ENCODE results near the gene PROM1. TPM values are rescaled to one million over a fixed set of nuclear protein-coding genes. Genes with fewer than 3 reads are reported as not detected.

Gene PROM1
- total RNA-seq, 1 donor from 2014 or later, result 0.35 TPM

DNA sequence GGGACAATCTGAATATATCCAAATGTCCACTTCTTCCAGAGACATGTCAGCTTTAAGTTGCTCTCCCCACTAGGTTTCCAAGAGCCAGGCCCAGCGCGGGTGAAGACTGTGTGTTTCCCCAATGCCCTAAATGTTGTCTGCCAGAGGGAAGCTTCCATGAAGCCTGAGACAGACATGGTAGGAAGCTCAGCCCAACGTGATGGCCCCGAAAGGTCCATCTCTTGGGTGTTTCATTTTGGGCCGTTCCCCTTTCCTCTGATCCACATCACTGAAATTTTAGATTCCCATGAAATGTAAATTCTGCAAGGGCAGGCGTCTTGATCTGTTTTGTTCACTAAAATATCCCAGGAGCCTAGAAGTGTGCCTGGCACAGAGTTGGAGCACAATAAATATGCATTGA lies 25.4 kb upstream of the PROM1 start:
- no peak for DNase-seq (ENCODE audit: low spot score)

DNA sequence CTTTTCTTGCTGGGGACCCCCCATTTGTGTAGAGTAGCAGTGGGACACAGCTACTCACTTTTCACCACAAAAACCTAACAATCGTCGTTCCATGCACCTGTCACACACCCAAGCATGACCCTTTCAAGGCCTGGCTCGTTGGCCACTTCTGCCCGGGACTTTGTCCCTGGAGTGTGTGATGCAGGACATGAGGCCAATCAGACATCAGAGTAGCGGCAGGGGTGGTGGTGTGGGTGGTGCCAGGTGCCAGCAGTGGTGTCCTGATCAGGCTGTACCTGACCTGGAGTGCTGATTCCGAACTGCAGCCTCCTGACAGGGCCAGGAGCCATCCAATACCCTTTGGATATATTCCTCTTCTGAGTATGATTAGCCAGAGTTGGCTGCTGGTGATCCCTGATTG lies 23.1 kb upstream of the PROM1 start:
- DNase-seq (ENCODE audit: low spot score), result no peak

DNA sequence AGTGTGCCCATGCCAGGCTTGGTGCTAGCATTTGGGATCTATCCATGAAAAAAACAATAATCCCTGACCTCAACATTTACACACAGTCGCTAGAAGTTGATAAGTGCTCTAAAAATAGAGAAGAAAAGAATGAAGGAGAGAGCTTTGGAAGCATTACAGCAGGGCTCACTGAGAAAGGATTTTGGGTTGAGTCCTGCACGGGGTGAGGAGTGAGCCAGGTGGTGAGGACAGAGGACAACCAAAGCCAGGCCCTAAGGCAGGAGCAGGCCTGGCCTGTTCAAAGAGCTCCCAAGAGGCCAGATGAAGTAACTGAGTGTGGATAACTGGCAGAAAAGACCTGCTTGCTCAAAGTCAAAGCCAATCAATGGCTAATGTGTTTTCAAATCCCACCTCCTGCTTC lies 20.7 kb upstream of the PROM1 start:
- no peak for DNase-seq (ENCODE audit: low spot score)

DNA sequence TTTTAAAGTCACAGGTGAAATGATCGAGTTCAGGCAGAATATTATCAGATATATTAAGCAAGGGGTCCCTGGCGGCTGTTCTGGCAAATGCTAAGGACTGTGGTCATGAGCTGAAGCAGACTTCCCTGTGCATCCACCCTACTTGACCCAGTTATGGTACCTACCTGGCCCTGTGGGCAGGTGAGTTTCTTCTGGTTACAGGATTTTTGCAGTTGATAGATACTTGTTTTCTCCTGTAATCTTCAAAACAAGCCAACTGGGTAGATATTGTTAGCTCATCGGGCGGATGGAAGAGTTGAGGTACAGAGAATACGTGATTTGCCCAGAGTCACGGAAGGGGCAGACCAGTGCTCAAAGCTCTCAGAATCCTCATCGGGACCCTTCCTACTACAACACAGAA lies 18.5 kb upstream of the PROM1 start:
- no peak for DNase-seq (ENCODE audit: low spot score)

DNA sequence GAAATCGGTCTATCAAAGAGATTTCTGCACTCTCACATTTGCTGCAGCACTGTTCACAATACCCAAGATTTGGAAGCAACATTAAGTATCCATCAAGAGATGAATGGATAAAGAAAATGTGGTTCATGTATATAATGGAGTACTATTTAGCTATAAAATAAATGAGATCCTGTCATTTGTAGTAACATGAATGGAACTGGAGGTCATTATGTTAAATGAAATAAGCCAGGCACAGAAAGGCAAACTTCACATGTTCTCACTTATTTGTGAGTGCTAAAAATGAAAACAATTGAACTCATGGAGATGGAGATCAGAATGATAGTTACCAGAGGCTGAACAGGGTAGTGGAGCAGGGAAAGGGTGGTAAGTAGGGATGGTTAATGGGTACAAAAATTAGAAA lies 17.0 kb upstream of the PROM1 start:
- no peak for DNase-seq (ENCODE audit: low spot score)

DNA sequence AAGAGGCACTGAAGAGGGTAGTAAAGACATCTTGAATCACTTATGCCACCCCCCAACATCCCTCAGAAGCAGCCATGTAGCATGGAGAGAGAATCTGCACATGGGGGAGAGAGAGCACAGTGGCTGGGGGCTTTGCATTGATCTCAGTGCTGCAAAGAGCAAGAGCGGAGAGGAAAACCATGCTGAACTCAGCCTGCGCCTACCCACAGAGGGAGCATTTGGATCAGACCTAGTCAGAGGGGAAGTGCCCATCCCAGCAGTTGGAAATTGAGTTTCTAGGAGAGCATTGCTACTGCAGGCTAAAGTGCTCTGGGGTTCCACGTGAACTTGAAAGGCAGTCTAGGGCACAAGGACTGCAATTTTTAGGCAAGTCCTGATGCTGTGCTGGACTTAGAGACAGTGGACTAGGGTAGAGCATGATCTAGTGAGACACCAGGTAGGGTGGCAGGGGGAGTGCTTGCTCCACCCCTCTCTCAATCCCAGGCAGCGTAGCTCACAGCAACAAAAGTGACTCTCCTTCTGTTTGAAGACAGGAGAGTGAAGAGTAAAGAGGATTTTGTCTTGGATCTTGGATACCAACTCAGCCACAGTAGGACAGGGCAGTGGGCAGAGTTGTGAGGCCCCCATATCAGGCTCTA lies 9.0 kb upstream of the PROM1 start:
- DNase-seq (ENCODE audit: low spot score), result no peak

DNA sequence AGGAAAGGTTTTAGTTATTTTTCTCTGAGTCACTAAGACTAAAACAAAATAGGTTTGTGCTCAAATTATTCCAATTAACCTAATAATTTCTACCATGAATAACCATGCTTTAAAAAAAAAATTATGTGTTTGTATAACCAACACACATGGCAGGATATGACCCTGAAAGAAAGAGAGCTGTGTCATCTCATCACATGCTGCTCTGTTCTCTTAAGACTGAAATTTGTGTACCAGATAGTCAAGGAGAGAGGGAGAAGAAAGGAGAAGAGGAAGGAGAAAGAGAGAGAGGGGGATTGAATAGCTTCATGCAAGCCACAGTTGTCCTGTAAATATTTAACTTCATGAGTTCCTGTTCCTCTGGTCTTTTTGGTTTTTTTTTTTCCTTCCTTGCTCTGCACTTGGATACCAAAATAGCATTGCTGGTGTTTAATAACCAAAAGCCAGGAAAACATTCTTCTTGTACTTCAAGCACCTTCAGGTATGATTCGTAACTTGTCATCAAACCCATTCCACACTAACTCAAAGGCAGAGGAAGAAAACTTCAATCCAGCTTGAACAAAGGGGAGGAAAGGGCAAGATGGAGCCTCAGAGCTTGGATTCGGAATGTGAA lies 6.4 kb upstream of the PROM1 start:
- no peak for DNase-seq (ENCODE audit: low spot score)

DNA sequence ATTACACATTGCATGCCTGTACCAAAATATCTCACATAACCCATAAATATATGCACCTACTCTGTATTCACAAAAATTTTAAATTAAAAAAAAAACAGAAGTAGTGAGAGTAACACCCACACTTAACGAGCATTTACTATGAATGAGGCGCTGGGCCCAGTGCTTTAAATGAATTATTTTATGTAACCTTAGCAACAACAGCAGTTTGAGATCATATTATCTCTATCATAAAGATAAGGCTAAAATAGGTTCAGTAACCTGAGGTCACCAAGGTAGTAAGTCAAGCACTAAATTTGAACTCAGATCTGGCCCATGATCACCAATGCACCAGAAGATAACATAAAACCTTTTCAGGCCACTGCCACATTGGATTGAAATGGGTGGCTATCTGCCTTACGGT lies 5.3 kb upstream of the PROM1 start:
- no peak for DNase-seq (ENCODE audit: low spot score)

DNA sequence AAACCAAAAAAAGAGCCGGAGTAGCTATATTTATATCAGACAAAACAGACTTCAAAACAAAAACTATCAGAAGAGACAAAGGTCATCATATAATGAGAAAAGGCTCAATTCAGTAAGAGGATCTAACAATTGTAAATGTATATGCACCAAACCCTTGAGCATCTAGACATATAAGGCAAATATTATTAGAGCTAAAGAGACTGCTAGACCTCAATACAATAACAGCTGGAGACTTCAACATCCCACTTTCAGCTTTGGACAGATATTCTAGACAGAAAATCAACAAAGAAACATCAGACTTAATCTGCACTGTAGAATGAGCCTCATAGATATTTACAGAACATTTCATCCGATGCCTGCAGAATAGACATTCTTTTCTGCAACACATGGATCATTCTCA lies 4.8 kb upstream of the PROM1 start:
- DNase-seq (ENCODE audit: low spot score), result no peak

DNA sequence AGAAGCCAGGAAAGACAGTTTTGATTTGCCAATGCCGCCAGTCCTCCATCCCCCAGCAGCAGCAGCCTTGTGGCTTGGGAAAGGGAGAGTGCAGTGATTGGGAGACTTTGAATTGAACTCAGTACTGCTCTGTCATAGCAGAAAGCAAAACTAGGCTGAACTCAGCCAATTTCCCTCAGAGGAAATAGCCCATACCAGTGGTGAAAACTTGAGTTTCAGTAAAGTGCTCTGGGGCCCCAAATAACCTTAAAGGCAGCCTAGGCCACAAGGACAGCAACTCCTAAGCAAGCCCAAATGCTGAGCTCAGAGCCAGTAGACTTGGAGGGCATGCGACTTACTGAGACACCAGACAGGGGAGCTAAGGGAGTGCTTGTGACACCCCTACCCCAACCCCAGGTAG lies 2.0 kb upstream of the PROM1 start:
- DNase-seq (ENCODE audit: low spot score), result no peak

DNA sequence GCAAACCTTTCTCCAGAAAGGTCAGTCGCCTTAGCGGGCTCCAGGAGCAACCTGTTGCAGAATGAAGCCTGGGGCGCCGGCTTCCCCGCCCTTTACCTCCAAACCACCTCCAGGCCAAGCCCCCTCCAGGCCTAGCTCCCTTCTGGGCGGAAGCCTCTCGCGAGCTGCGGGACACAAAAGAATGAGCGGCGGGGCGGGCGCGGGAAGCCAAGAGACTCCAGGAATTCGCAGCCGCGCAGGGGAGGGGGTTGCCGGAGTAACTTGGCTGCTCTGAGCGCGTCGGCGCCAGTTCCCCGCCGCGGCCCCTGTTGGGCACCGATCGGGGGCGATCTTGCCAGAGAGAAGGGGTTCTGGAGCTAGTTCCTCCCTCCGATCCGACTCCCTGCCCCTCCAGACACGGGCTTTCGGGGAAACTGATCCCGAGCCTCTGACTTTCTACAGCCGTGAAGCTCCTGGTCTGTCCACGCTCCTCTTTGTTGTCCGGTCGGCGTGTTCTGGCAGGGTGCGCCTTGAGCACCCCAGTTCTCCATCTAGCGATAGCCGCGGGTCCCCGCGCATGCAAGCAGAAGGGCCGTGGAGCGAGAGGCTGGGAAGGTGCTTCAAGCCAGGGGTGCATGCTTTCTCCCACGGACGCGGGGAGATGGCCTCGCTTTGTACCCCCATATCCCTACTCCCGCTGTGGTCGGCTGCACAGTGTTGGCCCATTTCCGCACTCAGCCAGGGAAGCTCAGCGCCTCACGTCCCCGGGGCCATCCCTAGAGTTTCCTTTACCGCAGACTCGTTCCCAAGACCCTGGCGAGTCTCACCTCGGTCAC lies 1.2 kb downstream of the PROM1 start:
- no peak for DNase-seq (ENCODE audit: low spot score)

DNA sequence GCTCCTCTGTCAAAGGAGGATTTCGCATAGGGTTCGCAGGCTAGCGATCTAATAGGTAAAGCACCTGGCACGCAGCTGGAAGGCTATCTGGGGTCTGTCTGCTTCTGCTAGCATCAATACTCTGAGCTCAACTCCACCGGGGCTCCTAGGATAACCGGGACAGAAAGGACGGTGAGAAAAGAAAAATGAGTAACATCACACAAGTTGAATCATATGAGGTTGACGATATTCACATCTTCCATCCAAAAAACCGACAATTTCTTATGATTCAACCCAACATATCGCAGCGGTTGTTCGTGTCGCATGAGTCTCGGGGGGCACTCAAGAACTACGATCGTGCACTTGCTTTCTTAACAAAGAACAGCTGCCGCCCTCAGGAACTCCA lies 1.8 kb downstream of the PROM1 start:
- no peak for DNase-seq (ENCODE audit: low spot score)

DNA sequence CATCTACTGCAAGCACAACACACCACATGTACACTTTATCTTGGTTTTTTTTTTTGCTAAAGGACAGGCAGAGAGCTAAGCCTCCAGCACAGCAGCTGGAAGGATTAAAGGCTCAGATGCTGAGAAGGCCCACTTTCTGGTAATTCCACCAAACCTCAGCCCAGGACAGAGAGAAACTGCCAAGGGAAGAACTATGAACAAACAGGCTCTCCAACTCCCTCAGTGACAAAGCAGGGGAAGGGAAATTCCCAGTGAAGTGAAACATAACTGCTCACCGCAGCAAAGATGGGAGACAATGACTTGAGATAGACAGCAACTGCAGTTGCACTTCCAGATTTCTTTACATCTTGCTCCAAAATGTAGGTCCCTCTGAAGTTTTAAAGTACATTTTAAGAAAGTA lies 4.8 kb downstream of the PROM1 start:
- DNase-seq (ENCODE audit: low spot score), result no peak

DNA sequence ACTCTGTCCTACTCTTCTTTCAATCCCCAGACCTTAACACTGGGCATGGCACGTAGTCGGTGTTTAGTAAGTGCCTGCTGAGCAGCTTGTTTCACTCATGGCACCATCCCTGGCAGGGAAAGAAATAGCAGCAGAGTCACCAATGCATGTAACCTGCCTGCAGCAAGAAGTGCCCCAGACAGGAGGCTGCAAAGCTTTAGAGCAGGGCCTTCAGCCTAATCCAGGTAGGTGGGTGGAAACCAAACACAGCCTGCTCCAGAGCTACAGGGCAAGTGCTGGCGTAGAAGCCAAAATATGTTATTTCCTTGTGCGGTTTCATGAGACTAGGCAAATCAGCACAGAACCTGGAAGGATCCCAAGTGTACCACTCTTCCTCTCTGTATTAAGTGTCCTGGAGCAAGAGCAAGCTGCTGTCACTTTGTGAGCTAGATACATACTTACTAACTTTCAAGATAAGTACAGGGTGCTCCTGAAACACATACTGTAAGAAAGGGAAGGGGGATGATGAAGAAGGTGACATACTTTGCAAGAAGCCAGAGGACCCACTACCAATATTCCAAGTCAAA lies 5.5 kb downstream of the PROM1 start:
- no peak for DNase-seq (ENCODE audit: low spot score)

DNA sequence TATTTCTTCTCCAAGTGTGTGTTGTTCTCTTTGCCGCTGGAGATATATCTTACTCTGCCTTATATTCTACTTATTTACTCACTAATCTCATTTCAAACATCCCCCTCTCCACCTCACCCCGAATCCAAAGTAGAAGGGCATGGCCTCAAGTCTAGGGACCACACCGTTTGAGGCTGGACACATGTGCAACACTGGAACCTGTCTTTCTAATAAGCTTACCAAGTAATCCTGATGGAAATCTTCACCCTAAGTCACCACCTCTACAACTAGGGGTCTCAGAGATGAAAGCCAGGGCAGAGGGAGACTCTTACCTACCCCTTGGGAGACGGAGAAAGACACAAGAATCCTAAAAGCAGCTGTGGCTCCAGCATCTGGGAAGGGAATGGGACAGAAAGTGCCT lies 6.0 kb downstream of the PROM1 start:
- no peak for DNase-seq (ENCODE audit: low spot score)

DNA sequence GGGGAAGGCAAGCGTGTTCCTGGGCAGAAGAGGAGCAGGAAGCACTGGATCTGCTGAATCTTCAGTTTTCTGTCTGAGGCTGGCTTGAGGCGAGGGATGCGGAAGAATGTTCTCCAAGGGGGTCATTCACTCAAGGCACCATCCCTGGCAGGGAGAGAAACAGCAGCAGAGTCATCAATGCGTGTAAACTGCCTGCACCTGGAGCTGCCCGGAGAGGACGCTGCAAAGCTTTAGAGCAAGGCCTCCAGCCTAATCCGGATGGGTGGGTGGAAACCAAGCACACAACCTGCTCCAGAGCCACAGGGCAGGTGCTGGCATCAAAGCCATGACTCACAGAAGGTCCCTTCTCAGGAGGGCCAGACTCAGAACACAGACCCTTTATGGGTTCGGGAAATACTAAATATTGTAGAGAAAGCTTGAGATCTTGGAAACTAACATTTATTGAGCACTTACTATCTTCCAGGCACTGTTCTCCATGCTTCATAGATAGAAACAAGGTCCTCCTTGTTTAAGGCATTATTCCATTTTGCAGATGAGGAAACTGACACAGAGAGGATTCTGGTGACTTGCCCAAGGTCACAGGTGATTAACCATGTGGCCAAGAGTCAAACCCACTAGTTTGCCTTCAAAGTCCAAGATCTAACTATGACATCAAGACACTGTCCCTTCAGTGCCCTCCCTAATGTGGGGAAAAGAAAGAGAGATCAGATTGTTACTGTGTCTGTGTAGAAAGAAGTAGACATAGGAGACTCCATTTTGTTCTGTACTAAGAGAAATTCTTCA lies 7.7 kb downstream of the PROM1 start:
- DNase-seq (ENCODE audit: low spot score), result no peak

DNA sequence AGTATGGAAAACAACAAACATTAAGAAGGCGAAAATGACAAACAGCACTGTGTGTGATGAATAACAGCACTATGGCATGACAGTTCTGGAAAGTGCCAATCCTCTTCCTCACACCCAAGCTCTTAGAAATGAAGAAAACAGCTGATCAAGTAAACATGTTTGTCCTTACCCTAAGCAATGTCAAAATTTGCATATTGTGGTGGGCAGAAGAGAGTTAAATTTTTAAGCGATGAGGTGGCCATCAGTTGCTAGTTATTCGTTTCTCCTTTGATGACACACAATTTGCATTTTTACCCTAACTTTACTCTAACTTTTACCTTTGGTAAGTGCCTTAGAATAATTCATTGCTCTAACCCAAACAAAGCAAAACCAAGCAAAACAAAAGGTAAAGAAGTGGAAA lies 8.8 kb downstream of the PROM1 start:
- DNase-seq (ENCODE audit: low spot score), result no peak

DNA sequence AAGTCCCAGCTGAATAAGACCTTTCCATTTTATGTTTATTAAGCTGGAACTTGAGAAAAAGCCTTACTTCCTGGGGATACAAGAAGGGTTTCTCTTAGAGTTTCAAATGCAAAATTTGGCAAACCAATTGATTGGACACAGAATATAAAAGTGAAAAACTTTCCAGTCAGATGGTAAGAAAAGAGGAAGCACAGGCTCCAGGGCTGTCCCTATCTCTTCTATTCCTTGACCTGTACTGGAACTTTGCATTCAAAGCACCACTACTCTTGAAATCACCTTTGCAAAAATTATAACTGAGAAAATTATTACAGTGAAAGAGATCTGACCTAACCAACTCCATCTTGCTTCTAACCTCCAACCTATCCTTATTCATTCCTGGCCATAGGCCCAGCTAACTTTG lies 11.7 kb downstream of the PROM1 start:
- DNase-seq (ENCODE audit: low spot score), result no peak

DNA sequence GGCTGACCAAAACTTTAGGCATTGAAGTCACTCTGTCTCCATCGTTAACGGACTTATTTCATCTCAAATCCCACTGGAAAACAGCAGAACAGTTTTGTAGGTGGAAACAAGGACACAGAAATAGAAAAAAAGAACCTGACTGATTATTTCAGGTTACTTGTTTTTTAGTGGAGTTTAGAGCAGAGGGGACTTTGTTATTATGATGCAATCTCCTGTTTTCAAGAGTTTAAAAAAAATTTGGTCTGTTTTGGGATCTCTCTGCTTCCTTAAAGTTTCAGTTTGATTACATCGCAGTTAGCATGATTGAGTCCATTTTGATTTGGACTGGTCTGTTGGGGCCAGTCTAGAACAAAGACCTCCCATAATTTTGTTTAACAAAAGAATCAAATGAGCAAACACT lies 13.6 kb downstream of the PROM1 start:
- no peak for DNase-seq (ENCODE audit: low spot score)

DNA sequence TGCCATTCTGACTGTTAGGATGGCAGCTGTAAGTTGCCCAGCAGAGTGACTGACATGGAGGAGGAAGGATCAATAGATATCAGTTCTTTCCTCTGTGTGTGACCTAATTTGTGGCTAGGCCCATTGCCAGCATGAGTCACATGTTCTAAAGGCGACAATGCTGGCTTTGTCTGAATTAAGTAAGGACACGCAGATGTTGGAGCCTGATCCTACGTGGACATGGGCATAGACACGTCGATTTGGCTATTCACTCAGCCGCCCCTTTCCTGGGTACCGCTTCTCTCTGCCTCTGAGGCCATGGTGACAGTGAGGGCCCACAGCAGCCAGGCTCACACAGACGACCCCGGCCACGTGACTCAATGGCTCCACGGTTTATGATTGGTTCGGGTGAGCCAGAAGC lies 16.3 kb downstream of the PROM1 start:
- no peak for DNase-seq (ENCODE audit: low spot score)

DNA sequence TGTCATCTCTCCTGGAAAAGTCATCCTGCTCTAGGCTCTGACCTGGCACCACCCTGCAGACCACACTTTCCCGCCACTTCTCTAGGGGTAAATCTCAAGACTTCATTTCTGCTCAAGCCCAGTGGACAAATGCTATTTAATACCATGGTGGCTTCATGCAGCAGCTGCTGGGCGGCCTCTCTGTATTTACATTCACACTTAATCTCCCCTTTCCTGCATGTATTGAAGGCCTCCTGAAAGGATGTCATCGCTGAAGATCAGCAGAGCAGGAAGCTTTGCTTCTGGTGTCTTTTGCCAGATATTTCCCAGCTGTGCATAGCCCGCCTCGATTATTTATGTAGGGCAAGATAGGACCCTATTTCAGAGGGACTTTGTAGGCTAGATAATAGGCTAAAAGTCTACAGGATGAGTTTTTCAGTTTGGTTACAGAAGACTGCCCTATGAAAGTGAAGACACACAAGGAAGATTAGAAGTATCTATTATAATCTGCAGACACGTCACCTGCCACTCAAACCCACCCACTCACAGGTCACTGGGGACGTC lies 17.2 kb downstream of the PROM1 start:
- DNase-seq (ENCODE audit: low spot score), result no peak

Data from mesenteric fat pad (tissue), 1 donor.